ENCODE measurements around the gene GSX2. TPM values are rescaled to one million over a fixed set of nuclear protein-coding genes. Genes with fewer than 3 reads are reported as not detected.

GSX2 gene
- total RNA-seq, 1 experiment from 2014 or later = not detected

DNA sequence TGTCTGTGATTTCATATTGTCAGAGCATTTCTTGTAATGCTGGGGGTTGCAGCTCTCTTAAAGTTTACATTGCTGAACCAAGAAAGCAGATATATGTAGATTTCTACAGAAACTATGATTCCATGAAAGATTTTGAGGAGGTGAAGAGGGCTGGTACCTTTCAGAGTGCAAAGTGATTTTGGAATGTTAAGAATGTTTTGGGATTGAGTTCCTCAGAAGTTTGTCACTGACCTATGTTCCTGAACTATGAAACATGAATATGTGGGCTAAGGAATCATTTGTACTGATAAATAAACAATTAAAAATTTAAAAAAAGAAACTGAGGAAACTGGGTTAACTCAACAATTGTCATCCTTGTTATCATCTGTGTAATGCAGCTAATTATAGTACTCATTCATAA lies 23.3 kb upstream of the GSX2 start (continued):
- TF ChIP-seq, protein P1, sequence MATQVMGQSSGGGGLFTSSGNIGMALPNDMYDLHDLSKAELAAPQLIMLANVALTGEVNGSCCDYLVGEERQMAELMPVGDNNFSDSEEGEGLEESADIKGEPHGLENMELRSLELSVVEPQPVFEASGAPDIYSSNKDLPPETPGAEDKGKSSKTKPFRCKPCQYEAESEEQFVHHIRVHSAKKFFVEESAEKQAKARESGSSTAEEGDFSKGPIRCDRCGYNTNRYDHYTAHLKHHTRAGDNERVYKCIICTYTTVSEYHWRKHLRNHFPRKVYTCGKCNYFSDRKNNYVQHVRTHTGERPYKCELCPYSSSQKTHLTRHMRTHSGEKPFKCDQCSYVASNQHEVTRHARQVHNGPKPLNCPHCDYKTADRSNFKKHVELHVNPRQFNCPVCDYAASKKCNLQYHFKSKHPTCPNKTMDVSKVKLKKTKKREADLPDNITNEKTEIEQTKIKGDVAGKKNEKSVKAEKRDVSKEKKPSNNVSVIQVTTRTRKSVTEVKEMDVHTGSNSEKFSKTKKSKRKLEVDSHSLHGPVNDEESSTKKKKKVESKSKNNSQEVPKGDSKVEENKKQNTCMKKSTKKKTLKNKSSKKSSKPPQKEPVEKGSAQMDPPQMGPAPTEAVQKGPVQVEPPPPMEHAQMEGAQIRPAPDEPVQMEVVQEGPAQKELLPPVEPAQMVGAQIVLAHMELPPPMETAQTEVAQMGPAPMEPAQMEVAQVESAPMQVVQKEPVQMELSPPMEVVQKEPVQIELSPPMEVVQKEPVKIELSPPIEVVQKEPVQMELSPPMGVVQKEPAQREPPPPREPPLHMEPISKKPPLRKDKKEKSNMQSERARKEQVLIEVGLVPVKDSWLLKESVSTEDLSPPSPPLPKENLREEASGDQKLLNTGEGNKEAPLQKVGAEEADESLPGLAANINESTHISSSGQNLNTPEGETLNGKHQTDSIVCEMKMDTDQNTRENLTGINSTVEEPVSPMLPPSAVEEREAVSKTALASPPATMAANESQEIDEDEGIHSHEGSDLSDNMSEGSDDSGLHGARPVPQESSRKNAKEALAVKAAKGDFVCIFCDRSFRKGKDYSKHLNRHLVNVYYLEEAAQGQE (IDR thresholded peaks at IDR 0.05; ENCODE audit: low read depth) = no peak
- TF ChIP-seq ELF1 (IDR thresholded peaks at IDR 0.05; ENCODE audit: borderline replicate concordance, low read depth) = no peak

DNA sequence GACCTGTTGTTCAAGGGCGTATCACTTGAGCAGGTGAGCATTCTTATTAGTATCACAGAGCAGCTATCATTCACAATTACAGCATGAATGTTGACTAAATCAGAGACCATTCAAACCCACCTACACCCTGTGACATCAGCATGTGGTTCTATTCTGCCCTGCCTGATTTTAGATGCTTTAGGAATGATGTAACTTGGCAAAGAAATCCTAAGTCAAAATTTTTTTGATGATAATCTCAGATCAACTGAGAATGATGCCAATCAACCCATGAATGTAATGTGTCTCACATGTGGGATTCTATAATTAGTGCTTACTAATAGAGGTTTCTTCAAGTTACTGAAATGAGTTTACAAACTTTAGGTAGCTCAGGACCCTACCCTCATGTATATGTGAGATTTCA lies 22.2 kb upstream of the GSX2 start:
- no peaks in the 10 kb centered on the region for H4K20me1 ChIP-seq (ENCODE audit: insufficient read depth)
- no peak overlapping the region for H3K4me2 ChIP-seq (ENCODE audit: low read length)
- CTCF ChIA-PET = no interaction called here
- H3K27ac ChIP-seq (ENCODE audit: low read depth, low read length) = no peak overlapping the region
- RAD21 ChIA-PET (ENCODE audit: low non-redundant PET in 1 of 2, low total read pairs in 2 of 2, uncharacterized antibody in 2 of 2, unreplicated experiment in 2 of 2) = no interaction called here
- POLR2A ChIA-PET = no interaction called here
- no peaks in the 10 kb centered on the region for H3K9me3 ChIP-seq (ENCODE audit: control insufficient read depth in 1 of 2, insufficient read depth in 1 of 2, low read depth in 1 of 2, low read length in 2 of 2)
- no peaks in the 10 kb centered on the region for H3K9me2 ChIP-seq (ENCODE audit: insufficient read depth)
- H3K36me3 ChIP-seq (ENCODE audit: control insufficient read depth in 1 of 2, insufficient read depth in 2 of 2, low read length in 2 of 2) = no peaks in the 10 kb centered on the region
- no peaks in the 10 kb centered on the region for H3K79me2 ChIP-seq (ENCODE audit: insufficient read depth, low read length)
- DNase-seq (ENCODE audit: low read depth, low spot score) (no peak), ATAC-seq (no peak)
- H3K4me1 ChIP-seq (ENCODE audit: control insufficient read depth in 1 of 2, insufficient read depth in 2 of 2, low read length in 2 of 2) = peaks cover 12 to 39% of the 10 kb centered on the region in 2 experiments
- H3K9ac ChIP-seq (ENCODE audit: low read length) = no peak overlapping the region
- intact Hi-C loops (cut with micrococcal nuclease) = no loop called here
- no peak for TF ChIP-seq EZH2 (IDR thresholded peaks at IDR 0.05)
- no peak for TF ChIP-seq JUND (IDR thresholded peaks at IDR 0.05)
- TF ChIP-seq SRF (IDR thresholded peaks at IDR 0.05; ENCODE audit: low read depth) = no peak
- no peak for TF ChIP-seq CBX3 (IDR thresholded peaks at IDR 0.05; ENCODE audit: low read depth)
- no peak for TF ChIP-seq FOSL1 (IDR thresholded peaks at IDR 0.05; ENCODE audit: low read depth)
- no peak for TF ChIP-seq POLR2AphosphoS5 (IDR thresholded peaks at IDR 0.05; ENCODE audit: low read depth, low read length)
- TF ChIP-seq ZFX (IDR thresholded peaks at IDR 0.05) = no peak
- TF ChIP-seq RAD21 (IDR thresholded peaks at IDR 0.05; ENCODE audit: low read depth) = no peak
- TF ChIP-seq, protein P1 (IDR thresholded peaks at IDR 0.05; ENCODE audit: low read depth) = no peak
- no peak for TF ChIP-seq TCF7L2 (IDR thresholded peaks at IDR 0.05; ENCODE audit: borderline replicate concordance, extremely low read depth, insufficient read depth, insufficient read length)
- no peak for TF ChIP-seq EGR1 (IDR thresholded peaks at IDR 0.05; ENCODE audit: low read depth)
- TF ChIP-seq, protein P2, sequence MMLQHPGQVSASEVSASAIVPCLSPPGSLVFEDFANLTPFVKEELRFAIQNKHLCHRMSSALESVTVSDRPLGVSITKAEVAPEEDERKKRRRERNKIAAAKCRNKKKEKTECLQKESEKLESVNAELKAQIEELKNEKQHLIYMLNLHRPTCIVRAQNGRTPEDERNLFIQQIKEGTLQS (IDR thresholded peaks at IDR 0.05) = no peak
- TF ChIP-seq SIN3A (IDR thresholded peaks at IDR 0.05; ENCODE audit: low read depth) = no peak
- TF ChIP-seq POLR2A (IDR thresholded peaks at IDR 0.05; ENCODE audit: borderline replicate concordance, extremely low read depth, insufficient read depth, insufficient read length) = no peak
- TF ChIP-seq EZH2phosphoT487 (IDR thresholded peaks at IDR 0.05; ENCODE audit: borderline replicate concordance) = no peak
- TF ChIP-seq ELF1 (IDR thresholded peaks at IDR 0.05; ENCODE audit: borderline replicate concordance, low read depth) = no peak
- TF ChIP-seq YY1 (IDR thresholded peaks at IDR 0.05; ENCODE audit: extremely low read depth, insufficient replicate concordance, low read depth, low read length) = no peak
- TF ChIP-seq, protein P3, sequence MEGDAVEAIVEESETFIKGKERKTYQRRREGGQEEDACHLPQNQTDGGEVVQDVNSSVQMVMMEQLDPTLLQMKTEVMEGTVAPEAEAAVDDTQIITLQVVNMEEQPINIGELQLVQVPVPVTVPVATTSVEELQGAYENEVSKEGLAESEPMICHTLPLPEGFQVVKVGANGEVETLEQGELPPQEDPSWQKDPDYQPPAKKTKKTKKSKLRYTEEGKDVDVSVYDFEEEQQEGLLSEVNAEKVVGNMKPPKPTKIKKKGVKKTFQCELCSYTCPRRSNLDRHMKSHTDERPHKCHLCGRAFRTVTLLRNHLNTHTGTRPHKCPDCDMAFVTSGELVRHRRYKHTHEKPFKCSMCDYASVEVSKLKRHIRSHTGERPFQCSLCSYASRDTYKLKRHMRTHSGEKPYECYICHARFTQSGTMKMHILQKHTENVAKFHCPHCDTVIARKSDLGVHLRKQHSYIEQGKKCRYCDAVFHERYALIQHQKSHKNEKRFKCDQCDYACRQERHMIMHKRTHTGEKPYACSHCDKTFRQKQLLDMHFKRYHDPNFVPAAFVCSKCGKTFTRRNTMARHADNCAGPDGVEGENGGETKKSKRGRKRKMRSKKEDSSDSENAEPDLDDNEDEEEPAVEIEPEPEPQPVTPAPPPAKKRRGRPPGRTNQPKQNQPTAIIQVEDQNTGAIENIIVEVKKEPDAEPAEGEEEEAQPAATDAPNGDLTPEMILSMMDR (IDR thresholded peaks at IDR 0.05 in 2 of 3, conservative IDR thresholded peaks at IDR 0.05 in 1 of 3; ENCODE audit: borderline replicate concordance in 1 of 3, insufficient read depth in 1 of 3, low read depth in 2 of 3, low read length in 2 of 3) = no peak
- no TSS peak for BruUV-seq (replicated peaks)
- no peaks in the 10 kb centered on the region for H3K27me3 ChIP-seq (ENCODE audit: insufficient read depth, low read length)
- no peak overlapping the region for H2AFZ ChIP-seq (ENCODE audit: low read depth, low read length, poor library complexity, severe bottlenecking)
- no peak overlapping the region for H3K4me3 ChIP-seq (replicated peaks in 1 of 2; ENCODE audit: low read depth in 1 of 2, low read length in 2 of 2)

Measured in HCT116 (cell line).